GM12892 (cell line): ENCODE results near the gene UNC13A.

Source experiments
- POLR2A ChIP-seq: IDR thresholded peaks from 2 replicates; pipeline ENCODE4 v1.6.1; 2011; ENCODE audit warnings: low read depth, low read length, control low read depth
- POLR2AphosphoS5 ChIP-seq: IDR thresholded peaks from 2 replicates; pipeline ENCODE4 v1.6.1; 2011; ENCODE audit warnings: low read depth, low read length, control low read depth

GRCh38 chr19:17602872-17603510 is 85.2 kb downstream of the UNC13A start:
- TF ChIP-seq POLR2AphosphoS5 (no peak), POLR2A (no peak)
